HUES48 (cell line): Measurements from ENCODE around the gene ITPRIP.

Experiments
- H3K27ac ChIP-seq: one replicate; pipeline ENCODE4 v1.7.0; 2013; ENCODE audit warnings: low read depth, low read length, inconsistent platforms
- H3K27me3 ChIP-seq: 2 replicates; pipeline ENCODE4 v1.6.1; 2013; ENCODE audit warnings: mild to moderate bottlenecking, low read length; ENCODE audit not compliant: control insufficient read depth, insufficient read depth
- H3K36me3 ChIP-seq: 2 replicates; pipeline ENCODE4 v1.6.1; 2013; ENCODE audit warnings: low read length; ENCODE audit not compliant: control insufficient read depth, insufficient read depth
- H3K4me1 ChIP-seq: 2 replicates; pipeline ENCODE4 v1.6.1; 2013; ENCODE audit warnings: mild to moderate bottlenecking, low read length; ENCODE audit not compliant: control insufficient read depth, insufficient read depth
- H3K4me3 ChIP-seq: 2 replicates; pipeline ENCODE4 v1.5.1; 2013; ENCODE audit warnings: mild to moderate bottlenecking, low read depth, low read length
- H3K9ac ChIP-seq: 2 replicates; pipeline ENCODE4 v1.6.1; 2013; ENCODE audit warnings: mild to moderate bottlenecking, low read depth, low read length, moderate library complexity
- H3K9me3 ChIP-seq: 2 replicates; pipeline ENCODE4 v1.6.1; 2013; ENCODE audit warnings: low read length; ENCODE audit not compliant: control insufficient read depth, insufficient read depth

The ITPRIP gene

DNA sequence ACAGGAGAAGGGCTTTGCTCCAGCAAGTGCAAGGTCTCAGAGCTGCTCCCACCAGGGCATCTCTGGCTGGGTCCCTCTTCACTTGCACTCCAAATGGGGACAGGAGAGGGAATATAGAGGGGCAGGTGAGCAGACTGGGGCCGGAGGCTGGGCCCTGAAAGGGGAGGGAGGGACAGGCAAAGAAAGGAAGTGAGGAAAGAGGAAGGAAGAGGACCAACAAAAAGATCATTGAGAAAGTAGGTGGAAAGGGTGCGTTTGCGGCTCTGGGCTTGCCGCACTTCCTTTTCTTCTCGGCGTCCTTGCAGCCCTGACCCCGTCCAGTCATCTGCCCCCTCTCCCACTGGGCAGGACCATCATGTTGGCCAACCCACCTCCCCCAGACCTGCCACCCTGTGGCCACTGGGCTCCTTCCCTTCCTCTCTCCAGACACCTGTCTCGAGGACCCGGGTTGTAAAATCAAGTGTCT is 14.0 kb downstream of the ITPRIP start:
- no peaks in the 10 kb centered on the region for H3K27me3 ChIP-seq
- H3K4me1 ChIP-seq: peaks cover 65% of the 10 kb centered on the region

DNA sequence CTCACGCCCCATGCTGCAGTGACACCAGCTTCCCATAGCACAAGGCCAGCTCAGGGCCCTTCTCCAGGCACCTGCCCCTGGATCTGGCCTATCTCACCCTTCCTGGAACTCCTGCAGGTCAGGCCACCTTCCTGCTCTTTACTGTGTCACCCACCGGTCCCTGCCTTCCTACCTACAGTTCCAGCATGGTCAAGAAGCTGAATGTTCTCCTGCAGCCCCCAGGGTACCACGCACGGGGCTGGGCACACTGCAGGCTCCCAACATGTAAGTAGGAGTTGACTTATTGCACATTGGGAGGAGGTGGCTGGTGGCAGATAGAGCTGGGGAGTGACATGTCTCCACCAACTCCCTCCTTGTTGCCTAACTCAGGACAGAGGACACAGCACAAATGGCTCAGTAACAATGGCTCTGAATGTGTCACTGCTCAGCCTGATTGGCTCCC is 14.5 kb downstream of the ITPRIP start:
- no peaks in the 10 kb centered on the region for H3K36me3 ChIP-seq
- no peaks in the 10 kb centered on the region for H3K9me3 ChIP-seq
- no peaks in the 10 kb centered on the region for H3K27me3 ChIP-seq
- no peak overlapping the region for H3K4me3 ChIP-seq
- peak overlapping the region; percentile 17 for H3K27ac ChIP-seq
- no peak overlapping the region for H3K9ac ChIP-seq
- peaks cover 64% of the 10 kb centered on the region for H3K4me1 ChIP-seq

More for the DNA sequence above, 14.0 kb downstream of the ITPRIP start:
- Histone ChIP-seq H3K9me3 (no peaks in the 10 kb centered on the region), H3K9ac (no peak overlapping the region), H3K4me3 (no peak overlapping the region), H3K27ac (no peak overlapping the region), H3K36me3 (no peaks in the 10 kb centered on the region)

GRCh38 chr10:104323085-104323484 is 15.2 kb downstream of the ITPRIP start:
- no peaks in the 10 kb centered on the region for H3K27me3 ChIP-seq
- H3K27ac ChIP-seq: no peak overlapping the region
- H3K9ac ChIP-seq: no peak overlapping the region
- peaks cover 57% of the 10 kb centered on the region for H3K4me1 ChIP-seq
- no peaks in the 10 kb centered on the region for H3K9me3 ChIP-seq
- no peaks in the 10 kb centered on the region for H3K36me3 ChIP-seq
- H3K4me3 ChIP-seq: no peak overlapping the region

DNA sequence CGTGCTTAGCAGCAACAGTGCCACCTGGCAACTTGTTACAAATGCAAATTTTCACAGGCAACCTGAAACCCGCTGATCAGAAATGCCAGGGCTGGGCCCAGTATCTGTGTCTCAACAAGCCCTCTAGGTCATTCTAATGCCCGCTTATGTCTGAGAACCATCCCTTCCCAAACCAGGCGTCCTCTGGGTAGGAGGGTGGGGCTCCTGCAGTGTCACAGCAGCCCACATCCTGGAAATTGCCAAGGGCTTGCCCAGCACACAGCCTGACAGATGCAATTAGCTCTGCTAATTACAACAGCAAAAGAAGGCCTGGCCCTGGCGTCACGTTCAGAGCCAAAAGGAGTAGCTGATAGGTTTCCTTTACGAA is 15.9 kb downstream of the ITPRIP start:
- H3K36me3 ChIP-seq: no peaks in the 10 kb centered on the region
- H3K4me1 ChIP-seq: peaks cover 56% of the 10 kb centered on the region
- H3K27ac ChIP-seq: no peak overlapping the region
- H3K4me3 ChIP-seq: no peak overlapping the region
- no peaks in the 10 kb centered on the region for H3K9me3 ChIP-seq
- no peaks in the 10 kb centered on the region for H3K27me3 ChIP-seq
- no peak overlapping the region for H3K9ac ChIP-seq

DNA sequence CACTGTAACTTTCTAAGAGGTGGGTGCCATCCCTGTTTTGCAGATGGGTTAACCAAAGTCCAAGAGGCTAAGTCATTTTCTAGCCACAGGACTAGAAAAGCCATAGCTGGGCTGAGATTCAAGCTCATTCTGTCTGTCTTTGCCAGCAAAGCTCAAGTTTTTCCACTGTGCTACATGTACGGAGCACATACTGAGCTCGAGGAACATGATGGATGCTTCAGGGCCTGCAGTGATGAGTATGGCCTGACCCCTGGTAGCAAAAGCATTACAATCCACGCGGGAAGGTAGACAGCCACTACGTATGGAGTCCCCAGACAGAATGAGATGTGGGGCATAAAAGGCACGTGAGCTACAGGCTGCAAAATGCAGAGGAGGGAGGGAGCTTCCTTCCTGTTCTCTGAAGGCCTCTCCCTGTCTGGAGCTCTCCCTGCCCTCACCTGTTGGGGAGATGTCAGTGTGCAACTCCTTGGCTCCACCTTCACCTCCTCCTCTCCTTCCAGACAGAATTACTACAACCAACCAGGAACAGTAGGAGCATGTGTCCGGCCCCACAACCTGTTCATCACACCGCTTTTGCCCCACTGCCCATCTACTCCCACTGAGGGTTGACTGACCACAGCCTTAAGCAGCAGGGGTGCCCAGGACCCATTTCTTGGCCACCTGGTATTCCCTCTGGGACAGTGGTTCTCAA is 16.4 kb downstream of the ITPRIP start:
- H3K27ac ChIP-seq: no peak overlapping the region
- peaks cover 56% of the 10 kb centered on the region for H3K4me1 ChIP-seq

GRCh38 chr10:104321226-104321625 is 17.0 kb downstream of the ITPRIP start:
- Histone ChIP-seq H3K4me1 (peaks cover 55% of the 10 kb centered on the region), H3K27me3 (no peaks in the 10 kb centered on the region)

More for the DNA sequence above, 16.4 kb downstream of the ITPRIP start:
- Histone ChIP-seq H3K36me3 (no peaks in the 10 kb centered on the region), H3K9me3 (no peaks in the 10 kb centered on the region), H3K4me3 (no peak overlapping the region), H3K27me3 (no peaks in the 10 kb centered on the region), H3K9ac (no peak overlapping the region)

DNA sequence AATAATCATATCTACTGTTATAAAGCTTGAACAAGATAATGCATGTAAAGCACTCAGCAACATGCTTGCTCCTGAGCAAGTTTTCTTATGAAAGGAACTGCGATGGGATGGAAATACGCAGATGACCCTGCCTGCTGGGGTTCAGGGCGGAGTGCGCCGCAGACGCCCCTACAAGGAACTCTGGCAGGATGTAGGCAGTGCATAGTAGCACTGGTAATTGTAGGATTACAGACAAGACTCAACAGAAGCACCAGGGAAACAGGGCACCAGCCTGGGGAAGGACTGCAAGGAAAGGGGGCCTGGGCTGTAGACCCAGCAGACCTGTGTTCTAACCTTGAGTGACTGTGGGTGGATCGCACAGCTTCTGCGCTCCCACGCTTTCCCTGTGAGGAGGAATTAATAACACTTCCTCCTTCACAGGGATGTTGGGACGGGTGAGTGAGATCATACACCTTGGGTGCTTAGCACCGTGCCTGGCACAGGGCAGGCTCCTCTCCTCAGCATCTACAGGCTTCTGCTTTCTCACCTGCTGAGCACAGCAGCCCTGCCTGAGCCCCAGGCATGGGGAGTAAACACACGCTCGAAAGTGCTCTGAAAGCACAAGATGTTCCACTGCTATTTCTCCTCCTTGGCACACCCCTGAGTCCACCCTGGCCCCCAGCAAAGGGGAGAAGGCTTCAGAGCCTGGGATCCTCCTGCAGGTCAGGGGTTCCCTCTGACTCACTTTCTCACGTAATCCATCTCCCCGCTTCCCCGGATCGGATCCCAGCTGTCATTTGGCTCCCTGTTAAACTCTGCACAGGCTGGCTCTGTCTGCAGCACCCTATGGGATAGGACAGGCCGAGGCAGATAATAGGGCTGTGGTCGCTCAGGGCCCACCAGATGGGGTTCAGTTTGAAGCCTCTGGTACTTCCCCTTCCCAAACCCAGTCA is 19.2 kb downstream of the ITPRIP start:
- H3K9ac ChIP-seq: no peak overlapping the region; the same call in 1 of the 2 replicates
- no peaks in the 10 kb centered on the region for H3K27me3 ChIP-seq
- no peak overlapping the region for H3K27ac ChIP-seq
- H3K4me3 ChIP-seq: no peak overlapping the region
- no peaks in the 10 kb centered on the region for H3K9me3 ChIP-seq
- H3K4me1 ChIP-seq: peaks cover 51% of the 10 kb centered on the region
- peaks cover 20% of the 10 kb centered on the region for H3K36me3 ChIP-seq

More at GRCh38 chr10:104321226-104321625, 17.0 kb downstream of the ITPRIP start:
- no peaks in the 10 kb centered on the region for H3K36me3 ChIP-seq
- H3K27ac ChIP-seq: no peak overlapping the region
- no peak overlapping the region for H3K4me3 ChIP-seq
- no peak overlapping the region for H3K9ac ChIP-seq
- no peaks in the 10 kb centered on the region for H3K9me3 ChIP-seq

- no peak overlapping the region for H3K27ac ChIP-seq
Observed at GRCh38 chr10:104318326-104318725, 19.9 kb downstream of the ITPRIP start.

GRCh38 chr10:104317726-104318299 is 20.5 kb downstream of the ITPRIP start:
- no peak overlapping the region for H3K9ac ChIP-seq
- no peaks in the 10 kb centered on the region for H3K27me3 ChIP-seq
- peaks cover 38% of the 10 kb centered on the region for H3K4me1 ChIP-seq
- H3K27ac ChIP-seq: peak overlapping the region; percentile 7
- no peak overlapping the region for H3K4me3 ChIP-seq
- no peaks in the 10 kb centered on the region for H3K9me3 ChIP-seq
- peaks cover 33% of the 10 kb centered on the region for H3K36me3 ChIP-seq

More at GRCh38 chr10:104318326-104318725, 19.9 kb downstream of the ITPRIP start:
- H3K9ac ChIP-seq: no peak overlapping the region
- no peak overlapping the region for H3K4me3 ChIP-seq
- H3K27me3 ChIP-seq: no peaks in the 10 kb centered on the region
- peaks cover 43% of the 10 kb centered on the region for H3K4me1 ChIP-seq
- H3K36me3 ChIP-seq: peaks cover 27% of the 10 kb centered on the region
- no peaks in the 10 kb centered on the region for H3K9me3 ChIP-seq

DNA sequence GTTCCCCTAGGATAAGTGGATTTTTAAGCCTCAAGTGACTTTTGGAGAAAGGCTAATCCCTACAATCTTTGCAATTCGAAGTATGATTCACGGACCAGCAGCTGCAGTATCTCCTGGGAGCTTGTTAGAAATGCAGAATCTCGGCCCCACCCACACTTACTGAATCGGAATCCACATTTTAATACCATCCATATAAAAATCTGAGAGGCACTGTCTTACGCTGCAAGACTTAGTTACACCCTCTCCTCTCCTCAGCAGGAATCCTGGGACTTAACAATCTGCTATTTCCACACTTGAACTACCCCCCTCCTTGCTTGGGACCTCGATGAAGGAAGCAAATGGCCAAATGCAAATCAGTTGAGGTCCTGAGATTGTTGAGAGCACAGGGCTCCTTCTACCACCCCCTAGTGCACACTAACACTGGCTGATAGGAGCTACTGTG is 21.0 kb downstream of the ITPRIP start:
- no peaks in the 10 kb centered on the region for H3K9me3 ChIP-seq
- no peak overlapping the region for H3K9ac ChIP-seq
- H3K27me3 ChIP-seq: no peaks in the 10 kb centered on the region
- peaks cover 33% of the 10 kb centered on the region for H3K4me1 ChIP-seq
- no peak overlapping the region for H3K4me3 ChIP-seq
- peak overlapping the region; percentile 17 for H3K27ac ChIP-seq
- H3K36me3 ChIP-seq: peaks cover 37% of the 10 kb centered on the region
